B cell (primary cell): ENCODE measurements around the gene OR2T12. TPM values are rescaled to one million over a fixed set of nuclear protein-coding genes. Genes with fewer than 3 reads are reported as not detected.

Experiments
- ATAC-seq: fragments of 200-7000 bp; cut with Tn5 transposase; one replicate; pipeline ENCODE4 v1.10.0; 2021; ENCODE audit warnings: low read depth, mild to moderate bottlenecking, moderate number of reproducible peaks, moderate library complexity
- CTCF ChIA-PET: fragments of 350-600 bp; sonication (Branson Sonifier 250); formaldehyde crosslinking; loops from one replicate; lab custom pipeline; 2021; ENCODE audit warnings: antibody characterized with exemption, inconsistent platforms; lab: Charles Lee
- POLR2A ChIA-PET: fragments of 350-600 bp; sonication (Branson Sonifier 250); formaldehyde crosslinking; loops from one replicate; lab custom pipeline; 2021; ENCODE audit warnings: antibody characterized with exemption; lab: Charles Lee
- DNase-seq: peaks from one replicate; pipeline ENCODE4 v3.0.0; 2013
- H2AFZ ChIP-seq: 2 replicates; pipeline ENCODE4 v1.6.1; 2012; ENCODE audit warnings: mild to moderate bottlenecking, low read depth, low read length; ENCODE audit not compliant: insufficient read depth, poor library complexity, severe bottlenecking
- H3K27ac ChIP-seq, 2 donors: 1 replicate in 1 of 2; 2 replicates in 1 of 2; pipeline ENCODE4 v1.5.1; 2012 to 2013; ENCODE audit warnings: low read length in 2 of 2, mild to moderate bottlenecking in 2 of 2, moderate library complexity in 1 of 2
- H3K27me3 ChIP-seq, 4 experiments: fragments of 200-600 bp in 1 of 4; sonication (generic) in 1 of 4; replicated peaks in 1 of 4; 1 replicate in 2 of 4; 2 replicates in 2 of 4; pipeline versions ENCODE4 v1.6.1 to v1.7.0; 2013 to 2016; ENCODE audit warnings: low read length in 3 of 4, mild to moderate bottlenecking in 2 of 4, mixed read lengths in 1 of 4, moderate library complexity in 1 of 4; ENCODE audit not compliant: insufficient read depth in 4 of 4, control insufficient read depth in 3 of 4; ENCODE audit errors: control extremely low read depth in 1 of 4
- H3K36me3 ChIP-seq, 2 experiments: replicated peaks in 1 of 2; 1 replicate in 1 of 2; 2 replicates in 1 of 2; pipeline versions ENCODE4 v1.6.1 to v1.7.1; 2013; ENCODE audit warnings: low read length in 1 of 2; ENCODE audit not compliant: insufficient read depth in 2 of 2, control insufficient read depth in 1 of 2; ENCODE audit errors: control extremely low read depth in 1 of 2, extremely low read depth in 1 of 2
- H3K4me1 ChIP-seq, 2 donors: fragments of 200-600 bp in 1 of 2; sonication (generic) in 1 of 2; 1 replicate in 1 of 2; 2 replicates in 1 of 2; pipeline versions ENCODE4 v1.5.1 to v1.6.1; 2013 to 2017; ENCODE audit warnings: low read length in 2 of 2; ENCODE audit not compliant: control insufficient read depth in 2 of 2, insufficient read depth in 2 of 2
- H3K4me2 ChIP-seq: replicated peaks from 2 replicates; pipeline ENCODE3; 2012; ENCODE audit warnings: mild to moderate bottlenecking, low read depth, low read length; ENCODE audit not compliant: poor library complexity, severe bottlenecking
- H3K4me3 ChIP-seq, 5 experiments: fragments of 200-600 bp in 1 of 5; sonication (generic) in 1 of 5; 1 replicate in 3 of 5; 2 replicates in 2 of 5; pipeline versions ENCODE4 v1.5.1 to v1.7.0; 2011 to 2016; ENCODE audit warnings: low read length in 4 of 5, mild to moderate bottlenecking in 4 of 5, low read depth in 2 of 5, control low read depth in 1 of 5, moderate library complexity in 1 of 5; ENCODE audit not compliant: insufficient read depth in 1 of 5; ENCODE audit errors: control extremely low read depth in 1 of 5, extremely low read depth in 1 of 5
- H3K79me2 ChIP-seq: fragments of 200-600 bp; sonication (generic); one replicate; pipeline ENCODE4 v1.6.0; 2016; ENCODE audit warnings: low read length; ENCODE audit not compliant: control insufficient read depth, insufficient read depth
- H3K9ac ChIP-seq: fragments of 200-600 bp; sonication (generic); 2 replicates; pipeline ENCODE4 v1.6.1; 2017; ENCODE audit warnings: mild to moderate bottlenecking, low read length, moderate library complexity
- H3K9me3 ChIP-seq, 3 donors: one replicate each; pipeline versions ENCODE4 v1.6.1 to v1.7.1; 2013; ENCODE audit warnings: low read length in 2 of 3; ENCODE audit not compliant: control insufficient read depth in 2 of 3, insufficient read depth in 1 of 3; ENCODE audit errors: control extremely low read depth in 1 of 3
- H4K20me1 ChIP-seq: 2 replicates; pipeline ENCODE4 v1.6.0; 2012; ENCODE audit warnings: mild to moderate bottlenecking, low read length; ENCODE audit not compliant: insufficient read depth, control insufficient read depth, poor library complexity, severe bottlenecking
- H3K27ac Mint-ChIP-seq: one replicate; pipeline ENCODE4 v1.8.0; 2021; ENCODE audit warnings: mixed read lengths
- H3K27me3 Mint-ChIP-seq: one replicate; pipeline ENCODE4 v1.8.0; 2021; ENCODE audit warnings: mixed read lengths
- H3K4me1 Mint-ChIP-seq: one replicate; pipeline ENCODE4 v1.8.0; 2021; ENCODE audit warnings: mixed read lengths
- H3K4me3 Mint-ChIP-seq: one replicate; pipeline ENCODE4 v1.8.0; 2021; ENCODE audit warnings: mixed read lengths
- H3K9me3 Mint-ChIP-seq: one replicate; pipeline ENCODE4 v1.8.0; 2022; ENCODE audit warnings: mixed read lengths; ENCODE audit not compliant: insufficient read depth
- EZH2 ChIP-seq: IDR thresholded peaks from 2 replicates; pipeline ENCODE4 v1.6.1; 2012; ENCODE audit warnings: borderline replicate concordance, low read depth, mild to moderate bottlenecking, moderate library complexity, low read length; ENCODE audit not compliant: insufficient read depth, poor library complexity, severe bottlenecking
- WGBS: methylation state at CpG from one replicate; pipeline ENCODE4 v1.1.5; 2013; ENCODE audit warnings: missing lambda C conversion rate; ENCODE audit not compliant: insufficient coverage; 5-methylcytosine and 5-hydroxymethylcytosine counted together
- intact Hi-C: fragments of 100-400 bp; cut with micrococcal nuclease; formaldehyde crosslinking; loops from one replicate; pipeline ENCODE4 v1.10.0; 2022
- polyA plus RNA-seq: library from polyadenylated mRNA; depleted of rRNA; stranded (reverse); fragments of >200 nt; gene quantifications from 2 replicates; pipeline ENCODE4 v1.2.3, GENCODE V29; 2012
- total RNA-seq, 2 donors: library from RNA; stranded (reverse); fragments of 120-200 nt in 1 of 2; gene quantifications; 1 replicate in 1 of 2; 2 replicates in 1 of 2; pipeline versions ENCODE4 v1.2.3 to v1.2.4, GENCODE V29; 2013 to 2022
- TF ChIP-seq, protein P1 (sequence below): fragments of 200-600 bp; IDR thresholded peaks from one replicate; pipeline ENCODE4 v1.8.0; 2022; ENCODE audit warnings: antibody characterized with exemption, mild to moderate bottlenecking

The OR2T12 gene
- total and polyA plus RNA-seq, 2 donors (not counting 1 experiment from before 2014, with no cell fraction given), result not detected

DNA sequence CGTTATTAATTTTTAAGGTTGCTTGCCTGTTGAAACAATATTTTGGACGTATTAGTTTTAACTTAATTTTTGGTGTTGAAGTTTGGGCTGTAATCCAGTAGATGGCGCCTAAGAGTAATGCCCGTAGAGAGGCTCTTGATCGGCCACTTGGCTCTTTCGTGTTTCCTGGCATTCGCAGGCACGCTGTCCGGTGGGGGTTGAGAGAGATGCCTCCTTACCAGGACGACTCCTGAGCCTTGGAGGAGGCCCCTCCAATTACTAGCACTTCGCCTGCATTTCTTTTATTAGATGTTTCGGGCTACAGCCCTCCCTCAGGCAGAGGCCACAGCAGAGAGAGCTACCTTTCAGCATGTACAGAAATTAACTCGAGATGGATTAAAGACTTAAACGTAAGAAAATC, 60.0 kb downstream of the OR2T12 start:
- Histone ChIP-seq H3K9ac (no peak overlapping the region), H3K27me3 (peaks cover 0 to 8% (median 2%) of the 10 kb centered on the region in 4 experiments), H3K4me2 (peak overlapping the region; percentile 55), H3K4me1 (peaks cover 3 to 4% of the 10 kb centered on the region in 2 donors), H3K79me2 (no peaks in the 10 kb centered on the region), H3K36me3 (no peaks in the 10 kb centered on the region), H3K4me3 (no peak overlapping the region), H3K27ac (no peak overlapping the region), H3K9me3 (no peaks in the 10 kb centered on the region), H4K20me1 (no peaks in the 10 kb centered on the region), H2AFZ (peak overlapping the region; percentile 32)
- no peak overlapping the region for H3K4me3 Mint-ChIP-seq
- POLR2A ChIA-PET, result no interaction called here
- H3K27me3 Mint-ChIP-seq, result peaks cover 25% of the 10 kb centered on the region
- 10% methylated on average over 11 of the region's 14 CpGs for WGBS
- CTCF ChIA-PET, result interaction anchor here (0.6 to 1.4 kb wide), 6 partner anchors 9 to 563 kb away, joined by 3 to 11 read pairs (median 4); no protein-coding TSS in a partner anchor
- peak; percentile 36 for ATAC-seq
- H3K4me1 Mint-ChIP-seq, result peaks cover 2% of the 10 kb centered on the region
- intact Hi-C loops, result loop anchor here (10.0 kb wide), 1 partner anchor 372 kb away; no protein-coding TSS in a partner anchor
- DNase-seq, result peak; percentile 65
- TF ChIP-seq EZH2, result no peak
- TF ChIP-seq, protein P1, sequence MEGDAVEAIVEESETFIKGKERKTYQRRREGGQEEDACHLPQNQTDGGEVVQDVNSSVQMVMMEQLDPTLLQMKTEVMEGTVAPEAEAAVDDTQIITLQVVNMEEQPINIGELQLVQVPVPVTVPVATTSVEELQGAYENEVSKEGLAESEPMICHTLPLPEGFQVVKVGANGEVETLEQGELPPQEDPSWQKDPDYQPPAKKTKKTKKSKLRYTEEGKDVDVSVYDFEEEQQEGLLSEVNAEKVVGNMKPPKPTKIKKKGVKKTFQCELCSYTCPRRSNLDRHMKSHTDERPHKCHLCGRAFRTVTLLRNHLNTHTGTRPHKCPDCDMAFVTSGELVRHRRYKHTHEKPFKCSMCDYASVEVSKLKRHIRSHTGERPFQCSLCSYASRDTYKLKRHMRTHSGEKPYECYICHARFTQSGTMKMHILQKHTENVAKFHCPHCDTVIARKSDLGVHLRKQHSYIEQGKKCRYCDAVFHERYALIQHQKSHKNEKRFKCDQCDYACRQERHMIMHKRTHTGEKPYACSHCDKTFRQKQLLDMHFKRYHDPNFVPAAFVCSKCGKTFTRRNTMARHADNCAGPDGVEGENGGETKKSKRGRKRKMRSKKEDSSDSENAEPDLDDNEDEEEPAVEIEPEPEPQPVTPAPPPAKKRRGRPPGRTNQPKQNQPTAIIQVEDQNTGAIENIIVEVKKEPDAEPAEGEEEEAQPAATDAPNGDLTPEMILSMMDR, result peak; percentile 87
- H3K9me3 Mint-ChIP-seq, result no peaks in the 10 kb centered on the region
- no peak overlapping the region for H3K27ac Mint-ChIP-seq

Other genes with a start within 250 kb of the OR2T12 start
- not detected in 2 replicates for gene OR2L13, start 208.2 kb downstream of the OR2T12 start, total RNA-seq
- gene OR2L13, start 208.2 kb downstream of the OR2T12 start, polyA plus RNA-seq, result 0.27 and 0.73 TPM in 2 replicates
- gene OR2M5, start 158.3 kb downstream of the OR2T12 start, total RNA-seq, result not detected in 2 replicates
- gene OR2M5, start 158.3 kb downstream of the OR2T12 start, polyA plus RNA-seq, result not detected in 2 replicates
- gene OR2M2, start 128.6 kb downstream of the OR2T12 start, total RNA-seq, result not detected in 2 replicates
- not detected in 2 replicates for gene OR2M2, start 128.6 kb downstream of the OR2T12 start, polyA plus RNA-seq
- not detected in 2 replicates for gene OR2M3, start 106.2 kb downstream of the OR2T12 start, total RNA-seq
- gene OR2M3, start 106.2 kb downstream of the OR2T12 start, polyA plus RNA-seq, result not detected in 2 replicates
- gene OR2M4, start 72.0 kb downstream of the OR2T12 start, total RNA-seq, result not detected in 2 replicates
- gene OR2M4, start 72.0 kb downstream of the OR2T12 start, polyA plus RNA-seq, result 0.01 TPM in 1 of 2 replicates, not detected in the other
- gene OR2T33, start 25.4 kb downstream of the OR2T12 start, total RNA-seq, result not detected in 2 replicates
- not detected in 2 replicates for gene OR2T33, start 25.4 kb downstream of the OR2T12 start, polyA plus RNA-seq
- not detected in 2 replicates for gene OR2M7, start 21.1 kb upstream of the OR2T12 start, total RNA-seq
- gene OR2M7, start 21.1 kb upstream of the OR2T12 start, polyA plus RNA-seq, result not detected in 2 replicates
- gene OR14C36, start 45.4 kb upstream of the OR2T12 start, total RNA-seq, result not detected in 2 replicates
- gene OR14C36, start 45.4 kb upstream of the OR2T12 start, polyA plus RNA-seq, result not detected in 2 replicates
- not detected in 2 replicates for gene OR2T4, start 58.2 kb upstream of the OR2T12 start, total RNA-seq
- not detected in 2 replicates for gene OR2T4, start 58.2 kb upstream of the OR2T12 start, polyA plus RNA-seq
- not detected in 2 replicates for gene OR2T6, start 72.3 kb upstream of the OR2T12 start, total RNA-seq
- not detected in 2 replicates for gene OR2T6, start 72.3 kb upstream of the OR2T12 start, polyA plus RNA-seq
- not detected in 2 replicates for gene OR2T1, start 99.6 kb upstream of the OR2T12 start, total RNA-seq
- not detected in 2 replicates for gene OR2T1, start 99.6 kb upstream of the OR2T12 start, polyA plus RNA-seq
- gene OR2T2, start 142.2 kb upstream of the OR2T12 start, total RNA-seq, result 3.9 and 4.4 TPM in 2 replicates
- 0.19 and 0.48 TPM in 2 replicates for gene OR2T2, start 142.2 kb upstream of the OR2T12 start, polyA plus RNA-seq
- gene OR2T3, start 169.9 kb upstream of the OR2T12 start, total RNA-seq, result 1.4 and 1.8 TPM in 2 replicates
- gene OR2T3, start 169.9 kb upstream of the OR2T12 start, polyA plus RNA-seq, result 0.89 and 1.2 TPM in 2 replicates
- gene OR2T5, start 185.2 kb upstream of the OR2T12 start, total RNA-seq, result 0.44 TPM in 1 of 2 replicates, not detected in the other
- gene OR2T5, start 185.2 kb upstream of the OR2T12 start, polyA plus RNA-seq, result 0.16 TPM in 1 of 2 replicates, not detected in the other
- 1.7 and 1.8 TPM in 2 replicates for gene OR2G6, start 204.6 kb upstream of the OR2T12 start, total RNA-seq
- gene OR2G6, start 204.6 kb upstream of the OR2T12 start, polyA plus RNA-seq, result 0.03 and 0.24 TPM in 2 replicates